Loucy (cell line): ENCODE measurements around the gene RGS12.

Experiments
- H2AFZ ChIP-seq: fragments of 200-600 bp; sonication (generic); 2 replicates; pipeline ENCODE4 v1.6.0; 2016; ENCODE audit warnings: antibody characterized with exemption, mild to moderate bottlenecking, low read length, moderate library complexity
- H3F3A ChIP-seq: fragments of 200-600 bp; 2 replicates; pipeline ENCODE4 v1.6.0; 2016; ENCODE audit warnings: antibody characterized with exemption, low read depth, mild to moderate bottlenecking
- H3K27me3 ChIP-seq: fragments of 200-600 bp; sonication (generic); 2 replicates; pipeline ENCODE4 v1.6.1; 2014; ENCODE audit warnings: low read length, mild to moderate bottlenecking; ENCODE audit not compliant: insufficient read depth, poor library complexity, severe bottlenecking
- H3K36me3 ChIP-seq: fragments of 200-600 bp; sonication (generic); 2 replicates; pipeline ENCODE4 v1.6.1; 2016; ENCODE audit warnings: low read length; ENCODE audit not compliant: insufficient read depth
- H3K4me1 ChIP-seq: fragments of 200-600 bp; sonication (generic); 2 replicates; pipeline ENCODE4 v1.5.1; 2014; ENCODE audit warnings: low read length, mild to moderate bottlenecking; ENCODE audit not compliant: insufficient read depth, poor library complexity, severe bottlenecking
- H3K4me2 ChIP-seq: fragments of 200-600 bp; sonication (generic); 2 replicates; pipeline ENCODE4 v1.6.0; 2014; ENCODE audit warnings: antibody characterized with exemption, low read length, low read depth, mild to moderate bottlenecking; ENCODE audit not compliant: poor library complexity, severe bottlenecking
- H3K4me3 ChIP-seq: fragments of 200-600 bp; sonication (generic); 2 replicates; pipeline ENCODE4 v1.5.1; 2014; ENCODE audit warnings: low read length, mild to moderate bottlenecking, mixed read lengths; ENCODE audit not compliant: poor library complexity, severe bottlenecking
- H3K79me2 ChIP-seq: fragments of 200-600 bp; sonication (generic); 2 replicates; pipeline ENCODE4 v1.6.1; 2014; ENCODE audit warnings: low read length; ENCODE audit not compliant: insufficient read depth
- H3K9ac ChIP-seq: fragments of 200-600 bp; sonication (generic); 2 replicates; pipeline ENCODE4 v1.6.0; 2014; ENCODE audit warnings: mild to moderate bottlenecking, low read depth, low read length, moderate library complexity; ENCODE audit not compliant: poor library complexity, severe bottlenecking
- H3K9me2 ChIP-seq: fragments of 200-600 bp; sonication (generic); replicated peaks from 2 replicates; pipeline ENCODE4 v1.6.1; 2016; ENCODE audit warnings: low read depth, low read length, mixed read lengths
- H3K9me3 ChIP-seq: fragments of 200-600 bp; sonication (generic); 2 replicates; pipeline ENCODE4 v1.6.1; 2014; ENCODE audit warnings: mild to moderate bottlenecking, antibody characterized with exemption, low read length, low read depth; ENCODE audit not compliant: insufficient read depth
- H4K20me1 ChIP-seq: fragments of 200-600 bp; sonication (generic); 2 replicates; pipeline ENCODE4 v1.6.0; 2014; ENCODE audit warnings: antibody characterized with exemption, low read length, mild to moderate bottlenecking; ENCODE audit not compliant: insufficient read depth, poor library complexity, severe bottlenecking
- CTCF ChIP-seq: fragments of 200-600 bp; sonication (generic); conservative IDR thresholded peaks from 2 replicates; pipeline ENCODE4 v1.5.1; 2014; ENCODE audit warnings: mild to moderate bottlenecking, antibody characterized with exemption, low read length
- EZH2phosphoT487 ChIP-seq: fragments of 200-600 bp; IDR thresholded peaks from 2 replicates; pipeline ENCODE4 v1.6.1; 2018; ENCODE audit warnings: antibody characterized with exemption, mild to moderate bottlenecking, moderate library complexity, borderline replicate concordance

The RGS12 gene

GRCh38 chr4:3314706-3315260, 22.0 kb downstream of the RGS12 start:
- no peak overlapping the region for H3K4me2 ChIP-seq
- peaks cover 93% of the 10 kb centered on the region for H3K79me2 ChIP-seq
- H3K9me3 ChIP-seq: no peaks in the 10 kb centered on the region
- H3K4me1 ChIP-seq: no peaks in the 10 kb centered on the region
- no peak overlapping the region for H2AFZ ChIP-seq
- H3K27me3 ChIP-seq: no peaks in the 10 kb centered on the region
- H3F3A ChIP-seq: no peaks in the 10 kb centered on the region
- H3K4me3 ChIP-seq: no peak overlapping the region
- peaks cover 37% of the 10 kb centered on the region for H4K20me1 ChIP-seq
- H3K36me3 ChIP-seq: peaks cover 48% of the 10 kb centered on the region; the same call in 1 of the 2 replicates
- TF ChIP-seq CTCF: no peak
- TF ChIP-seq EZH2phosphoT487: no peak
- no peak overlapping the region for H3K9ac ChIP-seq
- H3K9me2 ChIP-seq: no peaks in the 10 kb centered on the region

- Histone ChIP-seq H3K4me2 (no peak overlapping the region), H3F3A (no peaks in the 10 kb centered on the region), H3K36me3 (peaks cover 53% of the 10 kb centered on the region; the same call in 1 of the 2 replicates), H3K79me2 (peaks cover 93% of the 10 kb centered on the region), H3K9me3 (no peaks in the 10 kb centered on the region), H2AFZ (no peak overlapping the region), H3K4me1 (no peaks in the 10 kb centered on the region), H3K9ac (no peak overlapping the region), H3K4me3 (no peak overlapping the region), H3K27me3 (no peaks in the 10 kb centered on the region), H3K9me2 (no peaks in the 10 kb centered on the region), H4K20me1 (peaks cover 38% of the 10 kb centered on the region)
- TF ChIP-seq EZH2phosphoT487 (no peak), CTCF (no peak)
Observed at GRCh38 chr4:3315566-3315965, 22.7 kb downstream of the RGS12 start.

- H3K4me3 ChIP-seq: no peak overlapping the region
- no peak overlapping the region for H3K9ac ChIP-seq
- peaks cover 93% of the 10 kb centered on the region for H3K79me2 ChIP-seq
- no peaks in the 10 kb centered on the region for H3K4me1 ChIP-seq
- H3K9me2 ChIP-seq: no peaks in the 10 kb centered on the region
- H3K36me3 ChIP-seq: peaks cover 58% of the 10 kb centered on the region; the same call in 1 of the 2 replicates
- no peak for TF ChIP-seq EZH2phosphoT487
- TF ChIP-seq CTCF: no peak
- H3K9me3 ChIP-seq: no peaks in the 10 kb centered on the region
- H3F3A ChIP-seq: no peaks in the 10 kb centered on the region
- H2AFZ ChIP-seq: no peak overlapping the region
- H3K27me3 ChIP-seq: no peaks in the 10 kb centered on the region
- peaks cover 40% of the 10 kb centered on the region for H4K20me1 ChIP-seq
- no peak overlapping the region for H3K4me2 ChIP-seq
Observed at GRCh38 chr4:3316146-3316545, 23.3 kb downstream of the RGS12 start.
